ENCODE measurements around the gene SH3GL3. TPM values are rescaled to one million over a fixed set of nuclear protein-coding genes. Genes with fewer than 3 reads are reported as not detected.

Gene SH3GL3
- total RNA-seq, 1 donor from 2014 or later: not detected

- no peaks in the 10 kb centered on the region for H3K36me3 ChIP-seq
- no peak overlapping the region for H3K4me3 ChIP-seq
- TF ChIP-seq, protein P1, sequence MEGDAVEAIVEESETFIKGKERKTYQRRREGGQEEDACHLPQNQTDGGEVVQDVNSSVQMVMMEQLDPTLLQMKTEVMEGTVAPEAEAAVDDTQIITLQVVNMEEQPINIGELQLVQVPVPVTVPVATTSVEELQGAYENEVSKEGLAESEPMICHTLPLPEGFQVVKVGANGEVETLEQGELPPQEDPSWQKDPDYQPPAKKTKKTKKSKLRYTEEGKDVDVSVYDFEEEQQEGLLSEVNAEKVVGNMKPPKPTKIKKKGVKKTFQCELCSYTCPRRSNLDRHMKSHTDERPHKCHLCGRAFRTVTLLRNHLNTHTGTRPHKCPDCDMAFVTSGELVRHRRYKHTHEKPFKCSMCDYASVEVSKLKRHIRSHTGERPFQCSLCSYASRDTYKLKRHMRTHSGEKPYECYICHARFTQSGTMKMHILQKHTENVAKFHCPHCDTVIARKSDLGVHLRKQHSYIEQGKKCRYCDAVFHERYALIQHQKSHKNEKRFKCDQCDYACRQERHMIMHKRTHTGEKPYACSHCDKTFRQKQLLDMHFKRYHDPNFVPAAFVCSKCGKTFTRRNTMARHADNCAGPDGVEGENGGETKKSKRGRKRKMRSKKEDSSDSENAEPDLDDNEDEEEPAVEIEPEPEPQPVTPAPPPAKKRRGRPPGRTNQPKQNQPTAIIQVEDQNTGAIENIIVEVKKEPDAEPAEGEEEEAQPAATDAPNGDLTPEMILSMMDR (IDR thresholded peaks at IDR 0.05; ENCODE audit: borderline replicate concordance): no peak
- no peaks in the 10 kb centered on the region for H3K9me3 ChIP-seq (replicated peaks)
- peaks cover 18% of the 10 kb centered on the region for H3K27me3 ChIP-seq (ENCODE audit: low read depth)
- DNase-seq: no peak
- intact Hi-C loops (cut with micrococcal nuclease): loop anchor here (10.0 kb wide), 1 partner anchor 166 kb away; no protein-coding TSS in a partner anchor
- no peaks in the 10 kb centered on the region for H3K4me1 ChIP-seq
- H3K27ac ChIP-seq (replicated peaks): no peak overlapping the region
These were observed 131.6 kb downstream of the SH3GL3 start for GRCh38 chr15:83578691-83579090.

DNA sequence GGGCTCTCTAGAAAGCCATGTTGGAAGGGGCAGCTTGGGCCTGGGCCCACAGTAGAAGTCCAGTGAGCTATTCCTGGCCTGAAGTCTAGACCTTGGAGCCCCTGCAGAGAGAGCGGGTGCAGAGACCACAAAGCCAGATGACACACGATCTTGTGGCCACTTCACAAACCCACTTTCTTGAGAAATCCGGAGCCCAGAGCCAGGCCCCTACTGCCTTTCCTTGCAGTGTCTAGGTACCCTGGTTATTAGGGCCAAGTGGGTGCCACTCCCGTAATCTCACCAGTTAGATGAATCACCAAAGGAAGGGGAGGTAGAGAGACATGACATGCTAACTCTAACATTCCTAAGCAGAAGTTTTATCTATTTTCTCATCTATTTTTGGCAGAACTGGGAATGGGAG lies 134.2 kb downstream of the SH3GL3 start:
- Histone ChIP-seq H3K4me3 (no peak overlapping the region), H3K36me3 (no peaks in the 10 kb centered on the region), H3K27ac (replicated peaks) (no peak overlapping the region), H3K27me3 (ENCODE audit: low read depth) (peaks cover 18% of the 10 kb centered on the region), H3K4me1 (no peaks in the 10 kb centered on the region), H3K9me3 (replicated peaks) (no peaks in the 10 kb centered on the region)
- intact Hi-C loops (cut with micrococcal nuclease): no loop called here
- TF ChIP-seq, protein P1 (IDR thresholded peaks at IDR 0.05; ENCODE audit: borderline replicate concordance): no peak
- no peak for DNase-seq

DNA sequence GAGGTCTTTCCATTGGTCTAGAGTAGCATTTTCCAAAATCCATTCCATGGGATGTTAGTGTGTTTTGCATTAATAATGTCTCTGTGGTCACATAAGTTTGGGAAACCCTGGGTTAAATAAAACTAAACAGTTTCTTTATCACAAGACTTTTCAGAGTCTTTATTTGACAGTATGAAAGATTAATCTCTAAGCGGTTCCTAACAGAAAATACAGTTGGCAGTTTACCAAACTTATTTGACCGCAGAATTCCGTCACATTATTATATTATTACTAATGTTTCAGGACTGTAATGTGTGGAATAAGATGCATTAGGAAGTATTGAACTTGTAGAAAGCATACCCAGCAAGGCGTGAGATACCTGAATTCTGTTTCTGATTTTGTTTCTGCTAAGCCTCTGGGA lies 135.2 kb downstream of the SH3GL3 start:
- Histone ChIP-seq H3K36me3 (no peaks in the 10 kb centered on the region), H3K4me1 (no peaks in the 10 kb centered on the region), H3K4me3 (no peak overlapping the region), H3K27me3 (ENCODE audit: low read depth) (peaks cover 18% of the 10 kb centered on the region), H3K9me3 (replicated peaks) (no peaks in the 10 kb centered on the region), H3K27ac (replicated peaks) (no peak overlapping the region)
- no peak for DNase-seq
- intact Hi-C loops (cut with micrococcal nuclease): no loop called here
- TF ChIP-seq, protein P1 (IDR thresholded peaks at IDR 0.05; ENCODE audit: borderline replicate concordance): no peak

DNA sequence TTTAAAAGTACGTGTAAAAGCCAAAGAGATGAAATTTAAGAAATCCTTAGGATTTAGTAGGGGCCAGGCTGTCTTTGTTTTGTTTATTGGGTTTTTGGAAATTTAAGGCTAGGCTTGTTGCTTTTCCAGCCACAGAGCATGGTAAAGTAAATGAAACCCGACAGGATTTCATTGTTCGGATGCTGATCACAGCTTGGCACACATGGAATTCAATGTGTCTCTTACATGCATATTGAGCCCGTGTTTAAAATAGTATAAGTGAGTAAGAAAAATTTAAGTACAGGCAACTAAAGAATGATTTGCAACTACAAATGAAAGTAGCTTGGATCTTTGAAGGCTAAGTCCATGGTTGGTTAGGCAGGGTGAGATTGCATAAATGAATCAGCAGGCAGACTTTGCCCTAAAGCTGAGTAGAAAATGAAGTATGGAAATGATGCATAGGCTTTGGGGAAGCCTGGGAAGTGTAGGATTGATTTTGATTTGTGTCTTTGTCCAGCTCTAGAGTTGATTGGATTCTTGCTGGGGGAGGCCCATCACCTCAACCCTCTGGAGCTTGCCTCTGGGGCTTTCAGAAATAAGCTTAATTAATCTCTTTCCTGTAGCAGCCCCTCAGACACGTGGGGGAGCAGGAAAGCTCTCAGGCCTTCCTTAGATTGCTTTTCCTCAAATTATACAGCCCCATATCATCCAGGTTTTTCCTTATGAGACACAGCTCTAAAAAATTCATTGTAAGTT lies 138.6 kb downstream of the SH3GL3 start:
- DNase-seq: no peak
- no peaks in the 10 kb centered on the region for H3K27me3 ChIP-seq (ENCODE audit: low read depth)
- H3K27ac ChIP-seq (replicated peaks): no peak overlapping the region
- no peak overlapping the region for H3K4me3 ChIP-seq
- no peaks in the 10 kb centered on the region for H3K36me3 ChIP-seq
- H3K9me3 ChIP-seq (replicated peaks): no peaks in the 10 kb centered on the region
- intact Hi-C loops (cut with micrococcal nuclease): no loop called here
- TF ChIP-seq, protein P1 (IDR thresholded peaks at IDR 0.05; ENCODE audit: borderline replicate concordance): no peak
- no peaks in the 10 kb centered on the region for H3K4me1 ChIP-seq

- Histone ChIP-seq H3K4me3 (no peak overlapping the region), H3K36me3 (no peaks in the 10 kb centered on the region), H3K27ac (replicated peaks) (no peak overlapping the region), H3K9me3 (replicated peaks) (no peaks in the 10 kb centered on the region), H3K27me3 (ENCODE audit: low read depth) (no peaks in the 10 kb centered on the region), H3K4me1 (no peaks in the 10 kb centered on the region)
- intact Hi-C loops (cut with micrococcal nuclease): no loop called here
- TF ChIP-seq, protein P1 (IDR thresholded peaks at IDR 0.05; ENCODE audit: borderline replicate concordance): no peak
- DNase-seq: no peak
These were observed 139.9 kb downstream of the SH3GL3 start for GRCh38 chr15:83587091-83587490.

Data from left ventricle myocardium inferior (tissue), 1 donor.